ENCODE measurements around the gene SLC35G3.
"Not testable (repeated sequence)": the region's sequence is repeated elsewhere in the genome, so short reads cannot be mapped to it uniquely, and the experiment has no call there.

DNA sequence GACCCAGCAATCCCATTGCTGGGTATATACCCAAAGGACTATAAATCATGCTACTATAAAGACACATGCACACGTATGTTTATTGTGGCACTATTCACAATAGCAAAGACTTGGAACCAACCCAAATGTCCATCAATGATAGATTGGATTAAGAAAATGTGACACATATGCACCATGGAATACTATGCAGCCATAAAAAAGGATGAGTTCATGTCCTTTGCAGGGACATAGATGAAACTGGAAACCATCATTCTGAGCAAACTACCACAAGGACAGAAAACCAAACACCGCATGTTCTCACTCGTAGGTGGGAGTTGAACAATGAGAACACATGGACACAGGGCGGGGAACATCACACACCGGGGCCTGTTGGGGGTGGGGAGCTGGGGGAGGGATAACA is 14.8 kb downstream of the SLC35G3 start:
- TF ChIP-seq, protein P1, sequence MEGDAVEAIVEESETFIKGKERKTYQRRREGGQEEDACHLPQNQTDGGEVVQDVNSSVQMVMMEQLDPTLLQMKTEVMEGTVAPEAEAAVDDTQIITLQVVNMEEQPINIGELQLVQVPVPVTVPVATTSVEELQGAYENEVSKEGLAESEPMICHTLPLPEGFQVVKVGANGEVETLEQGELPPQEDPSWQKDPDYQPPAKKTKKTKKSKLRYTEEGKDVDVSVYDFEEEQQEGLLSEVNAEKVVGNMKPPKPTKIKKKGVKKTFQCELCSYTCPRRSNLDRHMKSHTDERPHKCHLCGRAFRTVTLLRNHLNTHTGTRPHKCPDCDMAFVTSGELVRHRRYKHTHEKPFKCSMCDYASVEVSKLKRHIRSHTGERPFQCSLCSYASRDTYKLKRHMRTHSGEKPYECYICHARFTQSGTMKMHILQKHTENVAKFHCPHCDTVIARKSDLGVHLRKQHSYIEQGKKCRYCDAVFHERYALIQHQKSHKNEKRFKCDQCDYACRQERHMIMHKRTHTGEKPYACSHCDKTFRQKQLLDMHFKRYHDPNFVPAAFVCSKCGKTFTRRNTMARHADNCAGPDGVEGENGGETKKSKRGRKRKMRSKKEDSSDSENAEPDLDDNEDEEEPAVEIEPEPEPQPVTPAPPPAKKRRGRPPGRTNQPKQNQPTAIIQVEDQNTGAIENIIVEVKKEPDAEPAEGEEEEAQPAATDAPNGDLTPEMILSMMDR (IDR thresholded peaks at IDR 0.05; ENCODE audit: poor library complexity, severe bottlenecking): not testable (repeated sequence)
- not testable (repeated sequence) for TF ChIP-seq EZH2 (IDR thresholded peaks at IDR 0.05; ENCODE audit: borderline replicate concordance, insufficient read depth, low read length, poor library complexity, severe bottlenecking); POLR2AphosphoS5 (IDR thresholded peaks at IDR 0.05); SMC3 (conservative IDR thresholded peaks at IDR 0.05; ENCODE audit: poor library complexity); EP300 (conservative IDR thresholded peaks at IDR 0.05; ENCODE audit: poor library complexity, severe bottlenecking)

Measured in neural cell (in vitro differentiated cells).